ENCODE results near the gene PDK2. TPM values are rescaled to one million over a fixed set of nuclear protein-coding genes. Genes with fewer than 3 reads are reported as not detected.

Gene PDK2
- total and polyA plus RNA-seq, 2 experiments from 2014 or later, result 30.2 to 48.1 TPM

DNA sequence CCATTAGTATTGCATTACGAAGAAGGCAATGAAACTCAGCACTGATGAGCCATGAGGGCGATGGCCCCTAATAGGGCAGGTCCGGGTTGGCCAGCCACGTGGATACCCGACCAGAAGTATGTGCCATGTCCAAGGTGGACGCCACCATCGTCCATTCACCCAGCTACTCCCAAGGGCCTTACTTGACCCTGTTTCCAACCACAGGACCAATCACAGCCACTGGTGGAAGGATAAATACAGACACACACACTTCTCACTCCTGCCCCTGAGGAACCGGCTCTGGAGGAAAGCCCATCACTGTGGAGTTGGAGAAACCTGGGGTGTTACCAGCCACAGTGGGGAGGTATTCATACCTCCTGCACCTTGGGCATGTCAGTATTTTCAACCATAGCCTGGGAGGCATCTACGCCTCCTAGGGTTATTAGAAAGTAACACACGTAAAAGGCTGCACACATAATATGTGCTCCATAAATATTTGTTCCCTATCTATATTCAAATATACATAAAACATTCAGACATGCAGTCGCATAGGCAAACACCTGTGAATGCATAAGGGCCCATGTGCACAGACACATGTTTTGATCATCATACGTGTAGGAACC is 44.6 kb upstream of the PDK2 start:
- no peak for DNase-seq
- in situ Hi-C loops (cut with MboI), result no loop called here
- H2AFZ ChIP-seq, result no peak overlapping the region
- no peaks in the 10 kb centered on the region for H3K36me3 ChIP-seq (ENCODE audit: low read depth)
- H3K4me1 ChIP-seq (ENCODE audit: insufficient read depth), result peaks cover 66% of the 10 kb centered on the region
- no peaks in the 10 kb centered on the region for H3K9me2 ChIP-seq (ENCODE audit: insufficient read depth)
- peaks cover 22% of the 10 kb centered on the region for H3K79me2 ChIP-seq (ENCODE audit: insufficient read depth)
- H3K9ac ChIP-seq, result no peak overlapping the region
- H3F3A ChIP-seq (ENCODE audit: insufficient read depth), result peaks cover 28% of the 10 kb centered on the region
- 90 to 92% methylated on average over 12 of the region's 12 CpGs for WGBS, 2 experiments (ENCODE audit: low coverage in 1 of 2, low lambda C conversion rate in 2 of 2, missing lambda C conversion rate in 2 of 2)
- peak overlapping the region; percentile 30 for H3K4me2 ChIP-seq (ENCODE audit: unreplicated experiment)
- no peak overlapping the region for H3K4me3 ChIP-seq
- no peaks in the 10 kb centered on the region for H3K9me3 ChIP-seq (ENCODE audit: low read depth)
- TF ChIP-seq EZH2phosphoT487 (IDR thresholded peaks at IDR 0.05; ENCODE audit: insufficient read depth, low read depth) (no peak), EZH2 (IDR thresholded peaks at IDR 0.05; ENCODE audit: insufficient read depth, poor library complexity, severe bottlenecking) (no peak)
- peak overlapping the region; percentile 63; the same call in 1 of the 2 replicates for H3K27ac ChIP-seq
- no peaks in the 10 kb centered on the region for H4K20me1 ChIP-seq (ENCODE audit: insufficient read depth)
- no peaks in the 10 kb centered on the region for H3K27me3 ChIP-seq (replicated peaks; ENCODE audit: insufficient read depth)

DNA sequence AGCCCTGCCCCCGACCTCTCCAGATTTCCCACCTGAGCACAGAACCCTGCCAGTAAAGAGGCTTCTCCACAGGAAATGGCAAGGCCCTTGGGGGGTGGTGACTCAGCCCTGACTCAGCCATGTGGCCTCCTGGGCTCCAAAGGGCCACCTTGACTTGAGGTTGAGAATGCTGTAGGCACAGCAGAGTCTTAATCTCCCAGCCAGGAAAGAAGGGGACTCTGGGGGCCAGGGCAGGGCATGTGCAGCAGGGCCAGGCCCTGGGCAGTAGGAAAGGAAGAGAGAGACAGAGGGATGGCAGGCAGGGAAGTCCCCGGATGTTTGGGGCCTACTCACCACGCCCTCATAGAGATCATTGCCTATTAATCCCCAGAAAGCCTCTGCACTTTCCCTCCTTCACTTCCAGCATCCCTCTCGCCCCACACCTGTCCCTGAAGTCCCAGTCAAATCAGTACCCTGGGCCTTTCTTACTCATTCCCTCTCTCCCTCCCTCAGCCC is 44.0 kb upstream of the PDK2 start:
- Histone ChIP-seq H3K9me3 (ENCODE audit: low read depth) (no peaks in the 10 kb centered on the region), H3K9ac (no peak overlapping the region), H3K4me2 (ENCODE audit: unreplicated experiment) (peak overlapping the region; percentile 30), H3K79me2 (ENCODE audit: insufficient read depth) (peaks cover 28% of the 10 kb centered on the region), H3K4me1 (ENCODE audit: insufficient read depth) (peaks cover 66% of the 10 kb centered on the region), H3K36me3 (ENCODE audit: low read depth) (no peaks in the 10 kb centered on the region), H4K20me1 (ENCODE audit: insufficient read depth) (no peaks in the 10 kb centered on the region), H3K9me2 (ENCODE audit: insufficient read depth) (no peaks in the 10 kb centered on the region), H3K27me3 (replicated peaks; ENCODE audit: insufficient read depth) (no peaks in the 10 kb centered on the region), H3K4me3 (no peak overlapping the region), H2AFZ (no peak overlapping the region), H3K27ac (peak overlapping the region; percentile 63), H3F3A (ENCODE audit: insufficient read depth) (peaks cover 28% of the 10 kb centered on the region)
- WGBS, 2 experiments (ENCODE audit: low coverage in 1 of 2, low lambda C conversion rate in 2 of 2, missing lambda C conversion rate in 2 of 2), result 46 to 55% methylated on average over 4 of the region's 4 CpGs
- DNase-seq, result peak; percentile 86
- in situ Hi-C loops (cut with MboI), result no loop called here
- TF ChIP-seq EZH2phosphoT487 (IDR thresholded peaks at IDR 0.05; ENCODE audit: insufficient read depth, low read depth), result no peak
- no peak for TF ChIP-seq EZH2 (IDR thresholded peaks at IDR 0.05; ENCODE audit: insufficient read depth, poor library complexity, severe bottlenecking)

DNA sequence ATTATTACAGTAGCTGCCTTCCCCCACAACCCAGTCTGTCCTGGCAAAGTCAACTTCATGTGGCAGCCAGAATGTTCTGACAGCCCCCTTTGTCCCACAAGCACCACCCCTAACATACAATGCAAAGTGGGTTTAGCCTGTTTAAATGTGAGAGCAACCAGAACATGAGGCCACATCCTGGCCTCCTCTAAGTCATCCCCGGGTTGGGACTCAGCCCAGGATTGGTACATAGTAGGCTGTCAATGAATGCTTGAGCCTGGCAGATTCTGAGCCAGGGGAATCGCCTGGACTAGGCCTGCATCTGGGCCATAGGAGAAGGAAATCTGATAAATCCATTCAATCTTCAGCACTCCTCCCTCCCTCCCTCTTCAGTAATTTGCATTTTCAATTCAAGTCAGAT is 43.5 kb upstream of the PDK2 start:
- H3K9ac ChIP-seq, result no peak overlapping the region
- H3K79me2 ChIP-seq (ENCODE audit: insufficient read depth), result peaks cover 33% of the 10 kb centered on the region
- peaks cover 28% of the 10 kb centered on the region for H3F3A ChIP-seq (ENCODE audit: insufficient read depth)
- H4K20me1 ChIP-seq (ENCODE audit: insufficient read depth), result no peaks in the 10 kb centered on the region
- in situ Hi-C loops (cut with MboI), result no loop called here
- peaks cover 65% of the 10 kb centered on the region for H3K4me1 ChIP-seq (ENCODE audit: insufficient read depth)
- DNase-seq, result peak; percentile 43
- H3K4me3 ChIP-seq, result no peak overlapping the region
- H3K27ac ChIP-seq, result peak overlapping the region; percentile 63
- no peaks in the 10 kb centered on the region for H3K9me2 ChIP-seq (ENCODE audit: insufficient read depth)
- no peak for TF ChIP-seq EZH2phosphoT487 (IDR thresholded peaks at IDR 0.05; ENCODE audit: insufficient read depth, low read depth)
- TF ChIP-seq EZH2 (IDR thresholded peaks at IDR 0.05; ENCODE audit: insufficient read depth, poor library complexity, severe bottlenecking), result no peak
- H2AFZ ChIP-seq, result no peak overlapping the region
- no peaks in the 10 kb centered on the region for H3K36me3 ChIP-seq (ENCODE audit: low read depth)
- H3K4me2 ChIP-seq (ENCODE audit: unreplicated experiment), result peak overlapping the region; percentile 30
- no peaks in the 10 kb centered on the region for H3K9me3 ChIP-seq (ENCODE audit: low read depth)
- WGBS, 2 experiments (ENCODE audit: low coverage in 1 of 2, low lambda C conversion rate in 2 of 2, missing lambda C conversion rate in 2 of 2), result 59 to 64% methylated on average over 2 of the region's 2 CpGs
- H3K27me3 ChIP-seq (replicated peaks; ENCODE audit: insufficient read depth), result no peaks in the 10 kb centered on the region

DNA sequence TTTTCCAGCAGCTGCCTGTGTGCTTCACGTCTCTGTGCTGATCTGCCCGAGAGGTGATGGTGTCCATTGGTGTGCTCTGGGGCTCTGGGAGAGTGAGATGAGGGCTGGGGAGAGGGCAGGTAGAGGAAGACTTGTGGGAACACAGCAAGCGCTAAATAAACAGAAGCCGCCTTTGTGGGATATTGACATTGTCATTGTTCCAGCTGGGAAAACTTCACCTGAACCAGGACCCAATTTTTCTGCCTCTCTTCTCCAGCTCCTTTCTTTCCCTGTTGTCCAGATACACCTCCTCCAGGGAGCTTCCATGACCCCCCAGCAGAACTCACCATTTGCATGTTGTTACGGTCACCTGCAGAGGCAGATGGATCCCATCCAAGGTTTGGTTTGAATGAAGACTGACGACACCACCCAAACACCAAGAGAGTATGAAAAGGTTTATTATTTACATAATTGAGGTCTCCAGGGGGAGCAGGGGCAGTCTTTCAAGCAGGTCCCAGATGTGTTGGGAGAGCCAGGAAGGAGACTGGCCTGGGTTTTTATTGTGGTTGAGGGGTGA is 42.8 kb upstream of the PDK2 start:
- H3K4me1 ChIP-seq (ENCODE audit: insufficient read depth), result peaks cover 57% of the 10 kb centered on the region
- no peak for TF ChIP-seq EZH2 (IDR thresholded peaks at IDR 0.05; ENCODE audit: insufficient read depth, poor library complexity, severe bottlenecking)
- no peak for TF ChIP-seq EZH2phosphoT487 (IDR thresholded peaks at IDR 0.05; ENCODE audit: insufficient read depth, low read depth)
- H2AFZ ChIP-seq, result no peak overlapping the region
- no peak overlapping the region for H3K9ac ChIP-seq
- DNase-seq, result no peak
- no peaks in the 10 kb centered on the region for H3K9me3 ChIP-seq (ENCODE audit: low read depth)
- no peaks in the 10 kb centered on the region for H3K36me3 ChIP-seq (ENCODE audit: low read depth)
- H3K9me2 ChIP-seq (ENCODE audit: insufficient read depth), result no peaks in the 10 kb centered on the region
- H3K4me2 ChIP-seq (ENCODE audit: unreplicated experiment), result peak overlapping the region; percentile 6
- H4K20me1 ChIP-seq (ENCODE audit: insufficient read depth), result no peaks in the 10 kb centered on the region
- peaks cover 40% of the 10 kb centered on the region for H3K79me2 ChIP-seq (ENCODE audit: insufficient read depth)
- H3K27me3 ChIP-seq (replicated peaks; ENCODE audit: insufficient read depth), result no peaks in the 10 kb centered on the region
- peaks cover 35% of the 10 kb centered on the region for H3F3A ChIP-seq (ENCODE audit: insufficient read depth)
- H3K27ac ChIP-seq, result peak overlapping the region; percentile 63
- no peak overlapping the region for H3K4me3 ChIP-seq
- WGBS, 2 experiments (ENCODE audit: low coverage in 1 of 2, low lambda C conversion rate in 2 of 2, missing lambda C conversion rate in 2 of 2), result 91 to 94% methylated on average over 6 of the region's 6 CpGs
- in situ Hi-C loops (cut with MboI), result no loop called here

All from GM23248 (cell line).